KBM-7 (cell line): ENCODE results near the gene ZNF511.

Experiments
- DNase-seq: peaks from one replicate; pipeline ENCODE4 v3.0.0-alpha.2; 2015
- in situ Hi-C: fragments of 300-500 bp; cut with MboI; formaldehyde crosslinking; loops from 2 replicates; pipeline ENCODE4 v1.14.3; 2020; ENCODE audit warnings: low sequenced_read_pairs, low pct_unique_long_range_greater_than_20kb, mixed read lengths

The ZNF511 gene

DNA sequence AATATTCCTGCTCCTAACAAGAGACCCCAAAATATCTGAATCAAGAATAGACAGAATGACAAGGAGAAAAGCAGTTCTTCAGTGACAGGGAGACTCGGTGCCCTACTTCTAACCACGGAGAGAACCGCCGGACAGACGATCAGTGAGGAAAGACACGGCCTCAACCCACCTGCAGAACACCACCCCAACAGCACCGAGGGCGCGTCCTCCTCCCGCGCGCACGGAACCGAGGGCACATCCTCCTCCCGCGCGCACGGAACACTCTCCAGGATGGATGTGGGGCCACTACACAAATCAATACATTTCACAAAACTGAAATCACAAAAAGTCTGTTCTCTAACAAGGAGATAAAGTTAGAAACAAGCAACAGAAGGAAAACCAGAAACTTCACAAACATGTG, 22.3 kb upstream of the ZNF511 start:
- in situ Hi-C loops: no loop called here

DNA sequence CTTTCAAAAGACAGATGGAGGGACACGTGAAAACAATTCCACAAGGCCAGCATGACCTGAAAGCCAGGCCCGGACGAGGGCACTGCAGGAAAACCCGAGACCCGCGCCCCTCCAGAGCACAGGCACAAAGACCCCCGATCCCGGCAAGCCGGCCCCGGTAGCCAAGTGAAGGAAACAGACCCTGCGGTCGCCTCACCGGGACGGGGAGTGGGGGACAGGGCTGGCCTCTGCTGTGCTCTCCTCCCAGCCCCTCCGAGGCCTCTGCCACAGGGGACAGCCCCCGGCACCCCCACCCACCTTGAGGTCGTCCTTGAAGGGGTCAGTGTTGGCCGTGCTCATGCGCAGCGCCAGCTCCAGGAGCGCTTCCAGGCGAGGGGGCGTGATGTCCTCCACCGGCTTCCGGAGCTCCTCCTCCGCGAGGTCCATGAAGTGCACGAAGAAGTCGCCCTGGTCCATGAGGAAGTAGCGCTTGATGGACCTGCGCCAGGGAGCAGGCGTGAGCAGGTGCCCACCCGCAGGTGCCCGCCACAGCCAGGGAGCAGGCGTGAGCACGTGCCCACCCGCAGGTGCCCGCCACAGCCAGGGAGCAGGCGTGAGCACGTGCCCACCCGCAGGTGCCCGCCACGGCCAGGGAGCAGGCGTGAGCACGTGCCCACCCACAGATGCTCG, 20.7 kb upstream of the ZNF511 start:
- in situ Hi-C loops: no loop called here
- DNase-seq: no peak

More for the DNA sequence above, 22.3 kb upstream of the ZNF511 start:
- DNase-seq: no peak

DNA sequence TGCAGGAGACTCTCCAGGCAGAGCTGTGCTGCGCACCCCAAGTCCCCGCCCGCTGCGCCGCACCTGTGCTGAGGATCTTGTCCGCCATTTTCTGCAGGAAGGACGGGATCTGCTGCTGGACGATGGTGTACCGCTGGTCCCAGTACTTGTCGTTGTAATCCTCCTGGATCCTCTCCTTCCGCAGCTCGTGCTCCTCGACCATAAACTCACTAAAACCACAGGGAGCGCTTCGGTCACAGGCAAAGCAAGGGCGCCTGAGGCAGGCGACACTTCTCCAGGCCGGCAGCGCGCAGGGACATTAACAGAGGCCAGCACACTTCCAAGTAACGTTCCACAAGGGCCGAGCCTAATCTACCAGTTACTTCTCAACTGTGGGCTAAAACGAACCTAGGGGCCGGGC, 19.0 kb upstream of the ZNF511 start:
- in situ Hi-C loops: no loop called here
- DNase-seq: no peak

DNA sequence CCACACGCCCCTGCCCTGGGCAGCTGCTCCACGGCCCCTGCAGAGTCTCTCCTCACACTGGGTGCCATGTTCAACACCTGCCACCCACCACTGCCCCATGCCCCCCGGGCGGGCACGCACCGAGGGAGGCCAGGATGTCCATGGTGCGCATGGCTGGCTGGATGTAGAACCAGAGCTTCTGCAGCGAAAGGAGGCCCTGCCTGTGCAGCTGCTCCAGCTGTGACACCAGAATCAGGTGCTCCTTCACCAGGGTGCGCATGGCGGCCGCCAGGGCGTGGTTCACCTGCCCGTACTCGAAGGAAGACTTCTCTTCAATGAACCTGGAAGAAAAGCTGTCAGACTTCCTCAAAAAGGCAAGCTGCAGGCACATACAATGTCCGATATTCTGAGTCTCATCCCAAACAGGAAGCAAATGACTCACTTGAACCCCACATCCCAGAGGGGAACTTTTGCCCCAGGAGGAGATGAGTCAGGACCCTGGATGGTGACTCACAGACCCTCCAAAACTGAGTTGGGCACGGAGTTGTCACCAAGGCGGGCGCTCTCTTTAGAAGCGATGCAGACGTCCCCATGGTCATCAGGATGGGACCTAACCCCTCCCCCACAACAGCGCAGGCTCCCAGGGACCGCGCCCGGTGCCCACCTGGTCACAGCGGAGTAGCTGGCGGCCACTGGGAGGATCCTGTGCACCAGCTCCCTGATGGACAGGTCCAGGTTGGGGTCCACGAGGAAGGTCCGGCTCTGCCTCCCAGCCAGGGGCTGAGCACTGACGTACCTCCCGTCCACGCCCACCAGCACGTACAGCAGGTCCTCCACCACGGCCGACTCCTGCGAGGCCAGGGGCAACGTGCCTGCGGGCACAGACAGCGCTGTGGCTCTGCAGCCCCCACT, 15.6 kb upstream of the ZNF511 start:
- no peak for DNase-seq
- in situ Hi-C loops: no loop called here

DNA sequence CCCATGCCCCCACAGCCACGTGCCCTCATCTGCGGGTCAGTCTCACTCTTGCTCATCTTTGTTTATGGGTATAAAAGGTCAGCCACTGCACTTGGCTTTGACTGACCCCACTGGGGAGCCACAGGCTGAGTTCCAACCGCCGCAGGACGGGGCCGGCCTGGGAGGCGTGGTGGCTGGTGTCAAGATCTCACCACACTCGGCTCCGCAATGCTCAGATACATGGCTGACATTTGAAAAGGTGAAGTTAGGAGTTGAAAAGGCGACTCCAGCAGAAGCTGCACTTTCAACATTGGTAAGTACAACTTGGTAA, 14.9 kb upstream of the ZNF511 start:
- in situ Hi-C loops: no loop called here
- DNase-seq: no peak

- in situ Hi-C loops: no loop called here
- no peak for DNase-seq
Measured at GRCh38 chr10:133294189-133294588, 14.5 kb upstream of the ZNF511 start.

DNA sequence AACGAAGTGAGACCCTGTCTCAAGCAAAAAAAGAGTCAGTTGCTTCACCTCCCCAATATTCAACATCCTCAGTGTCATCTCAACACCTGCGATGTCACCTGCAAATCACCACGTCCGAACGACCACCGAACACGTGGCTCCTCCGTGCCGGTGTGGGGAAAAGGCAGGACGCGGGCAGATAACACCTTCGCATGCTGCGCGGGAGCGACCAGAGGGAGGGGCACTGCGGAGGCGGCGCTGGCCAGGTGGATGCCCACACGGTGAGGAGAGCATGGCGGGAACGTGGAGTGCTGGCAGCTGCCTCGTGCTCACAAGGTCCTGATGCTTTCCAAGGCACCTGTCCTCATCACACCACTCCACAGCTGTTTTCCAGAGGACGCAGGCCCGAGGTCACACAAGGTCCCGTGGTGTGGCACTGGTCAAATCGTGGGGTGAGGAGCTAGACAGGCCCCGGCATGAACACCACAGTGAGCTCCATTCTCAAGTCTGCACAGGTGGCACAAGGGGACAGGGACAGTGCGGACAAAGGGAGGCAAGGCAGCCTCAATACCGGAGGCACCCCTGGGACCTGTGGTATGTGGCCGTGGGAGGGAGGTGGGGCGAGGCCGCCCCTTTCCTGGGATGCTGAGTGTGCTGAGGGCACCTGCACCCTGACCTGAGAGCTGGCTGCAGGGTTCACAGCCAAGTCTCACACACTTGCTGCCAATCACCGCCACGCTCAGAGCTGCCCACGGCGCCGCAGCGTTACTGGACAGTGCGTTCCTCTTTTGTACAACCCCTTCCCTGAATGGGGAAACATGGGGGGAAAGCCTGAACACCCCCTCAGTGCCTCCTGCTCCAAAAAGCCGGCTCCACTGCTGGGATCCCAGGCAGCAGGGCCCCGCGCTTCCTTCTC, 13.0 kb upstream of the ZNF511 start:
- in situ Hi-C loops: no loop called here
- no peak for DNase-seq

DNA sequence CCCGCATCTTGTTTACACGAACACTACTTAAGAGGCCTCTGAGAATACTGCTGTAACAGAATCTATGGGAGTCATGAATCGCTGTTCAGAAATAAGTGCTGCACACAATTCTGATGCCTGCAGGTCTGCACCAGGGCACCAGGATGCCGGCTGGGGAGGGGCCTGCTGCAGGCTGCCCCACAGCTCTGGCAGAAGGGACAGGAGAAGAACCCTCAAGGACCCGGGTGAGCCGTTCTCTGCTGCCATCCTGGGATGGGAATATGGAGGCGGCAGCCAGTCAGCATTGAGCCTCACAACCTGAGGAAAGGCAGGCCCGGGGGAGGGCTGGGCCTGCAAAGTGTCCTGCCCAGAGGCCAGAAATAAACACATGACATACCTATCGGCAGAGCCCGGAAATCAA, 11.2 kb upstream of the ZNF511 start:
- no peak for DNase-seq
- in situ Hi-C loops: no loop called here

DNA sequence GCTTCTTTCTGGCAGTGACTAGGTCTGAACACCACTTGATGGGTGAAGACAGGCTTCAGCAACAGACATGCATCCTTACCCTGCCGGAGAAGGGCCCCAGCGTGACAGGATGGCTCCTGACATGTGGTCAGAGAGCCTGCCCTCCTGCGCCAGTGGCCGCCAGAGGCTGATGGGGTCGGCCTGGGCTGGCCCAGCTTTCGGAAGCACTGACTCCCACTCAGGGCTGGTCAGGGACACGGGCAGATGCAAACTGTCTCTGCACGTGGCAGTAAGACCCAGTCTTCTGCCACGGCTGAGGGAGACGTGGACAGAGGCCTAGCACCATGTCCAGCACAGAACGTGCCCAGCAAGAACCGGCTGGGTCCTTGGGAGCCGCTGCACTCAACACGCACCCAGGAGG, 10.2 kb upstream of the ZNF511 start:
- in situ Hi-C loops: no loop called here
- no peak for DNase-seq

DNA sequence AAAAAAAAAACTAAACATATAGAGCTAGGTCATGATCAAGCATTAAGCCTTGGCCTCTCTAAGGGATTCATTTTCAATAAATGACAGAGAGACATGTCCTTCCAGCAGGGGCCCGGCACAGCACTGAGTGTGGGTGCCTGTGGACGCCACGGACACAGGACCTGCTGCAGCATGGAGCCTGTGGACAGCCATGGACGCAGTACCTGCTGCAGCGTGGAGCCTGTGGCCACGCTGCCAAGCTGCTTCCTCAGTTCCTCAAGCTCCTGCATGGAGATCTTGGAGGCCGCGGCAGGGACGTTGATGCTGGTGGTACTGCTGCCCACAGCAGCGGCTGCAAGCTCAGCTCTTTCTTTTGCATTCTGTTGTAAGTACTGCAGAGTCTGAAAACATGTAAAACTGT, 9.5 kb upstream of the ZNF511 start:
- in situ Hi-C loops: no loop called here
- no peak for DNase-seq

DNA sequence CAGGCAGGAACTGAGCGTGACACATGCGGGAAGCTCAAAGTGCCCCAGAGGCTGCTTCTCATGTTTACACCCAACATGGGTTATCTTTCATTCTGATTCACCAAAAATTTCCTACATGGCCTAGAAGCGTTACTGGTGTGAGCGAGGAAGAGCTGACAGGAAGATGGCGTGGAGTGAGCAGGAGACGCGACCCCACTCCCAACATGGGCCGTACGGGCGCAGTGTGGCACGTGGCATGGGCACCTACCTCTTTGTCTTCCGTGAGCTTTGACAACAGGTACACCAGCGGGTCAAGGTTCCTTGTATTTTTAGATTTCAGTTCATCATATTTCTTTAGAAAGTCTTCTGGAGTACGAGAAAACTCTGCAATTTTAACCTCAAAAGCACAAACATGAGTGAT, 9.0 kb upstream of the ZNF511 start:
- in situ Hi-C loops: no loop called here
- no peak for DNase-seq

GRCh38 chr10:133302230-133302629, 6.5 kb upstream of the ZNF511 start:
- no peak for DNase-seq
- in situ Hi-C loops: no loop called here

DNA sequence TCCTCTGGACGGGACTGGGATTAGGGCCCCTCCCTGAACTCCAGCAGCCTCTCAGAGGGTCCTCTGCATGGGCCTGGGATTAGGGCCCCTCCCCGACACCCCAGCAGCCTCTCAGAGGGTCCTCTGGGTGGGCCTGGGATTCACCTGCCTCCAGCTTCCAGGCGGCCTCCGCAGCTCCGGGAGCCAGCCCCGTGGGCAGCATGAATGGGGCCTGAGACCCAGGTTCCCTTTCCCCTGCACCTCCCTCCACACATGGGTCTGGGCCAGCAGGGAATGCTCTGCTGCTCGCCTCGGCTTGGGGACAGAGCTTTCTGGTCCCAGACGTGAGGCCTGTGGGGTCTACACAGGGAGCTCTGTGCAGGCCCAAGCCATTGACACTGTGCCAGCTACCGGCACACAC, 5.5 kb upstream of the ZNF511 start:
- no peak for DNase-seq
- in situ Hi-C loops: no loop called here

GRCh38 chr10:133306097-133306476, 2.6 kb upstream of the ZNF511 start:
- DNase-seq: no peak
- in situ Hi-C loops: no loop called here

- in situ Hi-C loops: no loop called here
- DNase-seq: no peak
Measured at GRCh38 chr10:133306941-133307379, 1.8 kb upstream of the ZNF511 start.

- in situ Hi-C loops: no loop called here
- peak; percentile 83 for DNase-seq
Measured at GRCh38 chr10:133307776-133308420, 816 bp upstream of the ZNF511 start.

- in situ Hi-C loops: no loop called here
- no peak for DNase-seq
Measured at GRCh38 chr10:133309100-133309719, 496 bp downstream of the ZNF511 start.

- in situ Hi-C loops: no loop called here
- no peak for DNase-seq
Measured at GRCh38 chr10:133309720-133310398, 1.1 kb downstream of the ZNF511 start.

GRCh38 chr10:133310399-133310755, 1.7 kb downstream of the ZNF511 start:
- in situ Hi-C loops: no loop called here
- DNase-seq: no peak
